BLaER1 (cell line): ENCODE data around the gene DCST2.

Source experiments
- H3K27ac ChIP-seq: shearing (Covaris generic); formaldehyde crosslinking; 2 replicates; pipeline ENCODE4 v1.8.1; 2022
- H3K27me3 ChIP-seq: shearing (Covaris generic); formaldehyde crosslinking; 2 replicates; pipeline ENCODE4 v1.8.1; 2022
- H3K36me3 ChIP-seq: shearing (Covaris generic); formaldehyde crosslinking; 2 replicates; pipeline ENCODE4 v1.8.1; 2022
- H3K4me1 ChIP-seq: shearing (Covaris generic); formaldehyde crosslinking; 2 replicates; pipeline ENCODE4 v1.8.1; 2022
- H3K4me2 ChIP-seq: shearing (Covaris generic); formaldehyde crosslinking; 2 replicates; pipeline ENCODE4 v1.8.1; 2022
- H3K4me3 ChIP-seq: shearing (Covaris generic); formaldehyde crosslinking; 2 replicates; pipeline ENCODE4 v1.8.1; 2022
- H3K9ac ChIP-seq: shearing (Covaris generic); formaldehyde crosslinking; 2 replicates; pipeline ENCODE4 v1.8.1; 2022
- H3K9me3 ChIP-seq: shearing (Covaris generic); formaldehyde crosslinking; 2 replicates; pipeline ENCODE4 v1.8.1; 2022
- H4K20me1 ChIP-seq: shearing (Covaris generic); formaldehyde crosslinking; 2 replicates; pipeline ENCODE4 v1.8.1; 2022
- Cebpa-rat ChIP-seq: shearing (Covaris generic); IDR thresholded peaks from 2 replicates; pipeline ENCODE4 v1.8.1; 2022

The DCST2 gene

DNA sequence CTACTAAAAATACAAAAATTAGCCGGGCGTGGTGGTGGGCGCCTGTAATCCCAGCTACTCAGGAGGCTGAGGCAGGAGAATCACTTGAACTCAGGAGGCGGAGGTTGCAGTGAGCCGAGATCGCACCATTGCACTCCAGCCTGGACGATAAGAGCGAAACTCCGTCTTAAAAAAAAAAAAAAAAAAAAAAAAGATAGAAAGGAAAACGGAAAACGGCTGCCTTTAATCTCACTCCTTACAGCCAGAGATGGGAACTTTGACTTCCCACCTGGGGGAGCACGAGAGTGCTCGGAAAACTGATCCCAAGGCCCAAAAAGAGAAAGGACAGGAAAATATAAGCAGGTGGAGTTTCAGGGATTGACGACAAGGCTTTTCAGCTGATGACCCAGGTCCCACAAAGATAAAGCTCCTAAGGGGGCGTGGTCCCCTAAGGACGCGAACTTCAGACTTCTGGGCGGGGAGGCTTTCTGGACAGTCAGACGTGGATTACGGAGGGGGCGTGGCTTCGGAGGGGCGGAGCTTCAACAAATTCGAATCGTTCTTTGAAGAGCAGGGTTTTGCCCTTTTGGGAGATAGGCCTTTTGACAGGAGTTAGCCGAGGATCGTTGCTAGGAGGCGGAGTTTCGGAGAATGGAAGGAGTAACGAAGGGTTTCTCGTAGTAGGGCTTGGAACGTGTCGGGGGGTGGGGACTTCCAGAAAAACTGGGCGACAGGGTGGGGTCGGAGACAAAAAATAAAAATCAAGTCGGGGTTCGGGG, 60.1 kb downstream of the DCST2 start:
- Histone ChIP-seq H3K27ac (peak overlapping the region; percentile 94), H3K27me3 (no peaks in the 10 kb centered on the region), H3K4me2 (peak overlapping the region; percentile 97), H3K36me3 (peaks cover 27% of the 10 kb centered on the region), H3K9me3 (no peaks in the 10 kb centered on the region), H3K4me1 (peaks cover 76% of the 10 kb centered on the region), H3K9ac (peak overlapping the region; percentile 91), H4K20me1 (peaks cover 65% of the 10 kb centered on the region), H3K4me3 (peak overlapping the region; percentile 78)
- TF ChIP-seq Cebpa-rat: no peak

DNA sequence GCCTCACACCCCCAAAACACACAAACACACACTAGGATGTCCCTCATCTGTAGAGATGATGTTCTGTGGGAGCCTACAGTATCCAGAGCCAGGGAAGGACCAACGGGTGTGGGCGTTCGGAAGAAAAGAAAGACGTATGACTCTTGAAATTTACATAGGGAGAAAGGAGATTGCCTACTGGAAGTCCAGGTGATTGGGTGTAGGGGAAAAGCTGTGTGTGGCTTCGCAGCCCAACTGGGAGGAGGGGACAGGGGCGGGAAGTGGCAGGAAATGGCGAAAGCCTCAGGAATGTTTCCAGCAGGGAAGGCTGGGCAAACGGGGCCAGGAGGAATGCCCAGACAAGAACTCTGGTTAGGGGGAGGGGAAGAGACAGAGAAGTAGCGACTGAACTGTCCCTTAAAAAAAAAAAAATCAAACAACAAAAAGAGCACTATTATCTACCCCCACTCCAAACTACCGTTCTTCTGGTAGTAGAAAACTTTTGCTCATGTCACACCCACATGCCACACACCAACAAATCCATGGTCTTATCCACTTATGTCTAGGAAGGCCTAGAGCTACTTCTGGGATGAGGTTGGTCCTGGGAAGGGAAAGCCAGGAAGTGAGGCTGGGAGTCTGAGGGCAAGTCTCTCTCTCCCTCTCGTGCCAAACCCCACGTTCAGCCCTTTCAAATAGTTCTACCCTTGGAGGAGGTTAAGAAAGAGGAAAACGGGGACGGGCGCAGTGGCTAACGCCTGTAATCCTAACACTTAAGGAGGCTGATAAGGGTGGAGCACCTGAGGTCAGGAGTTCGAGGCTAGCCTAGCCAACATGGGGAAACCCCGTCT, 60.9 kb downstream of the DCST2 start:
- Histone ChIP-seq H4K20me1 (peaks cover 66% of the 10 kb centered on the region), H3K36me3 (peaks cover 27% of the 10 kb centered on the region), H3K4me2 (peak overlapping the region; percentile 97), H3K27ac (0 out of 2 replicates have a peak overlapping the region, but pooled peaks have one; percentile 2), H3K4me3 (peak overlapping the region; percentile 78), H3K9ac (peak overlapping the region; percentile 91; the same call in 1 of the 2 replicates), H3K9me3 (no peaks in the 10 kb centered on the region), H3K27me3 (no peaks in the 10 kb centered on the region), H3K4me1 (peaks cover 73% of the 10 kb centered on the region)
- TF ChIP-seq Cebpa-rat: no peak

DNA sequence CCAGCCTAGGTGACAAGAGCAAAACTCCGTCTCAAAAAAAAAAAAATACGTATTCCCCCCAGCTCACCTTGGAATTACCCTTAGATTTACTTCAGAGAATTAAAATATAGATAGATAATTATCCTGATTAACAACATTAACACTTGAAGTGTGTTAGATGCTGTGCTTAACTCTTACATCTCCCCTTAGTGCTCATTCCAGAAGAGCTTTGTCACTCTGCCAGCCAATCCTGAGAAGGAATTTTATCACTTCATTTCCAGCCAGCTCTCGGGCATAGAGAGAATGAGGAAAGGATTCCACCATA, 61.4 kb downstream of the DCST2 start:
- Histone ChIP-seq H4K20me1 (peaks cover 61% of the 10 kb centered on the region), H3K4me1 (peaks cover 73% of the 10 kb centered on the region), H3K36me3 (peaks cover 27% of the 10 kb centered on the region), H3K9ac (0 out of 2 replicates have a peak overlapping the region, but pooled peaks have one; percentile 91), H3K27ac (0 out of 2 replicates have a peak overlapping the region, but pooled peaks have one; percentile 2), H3K4me3 (no peak overlapping the region), H3K9me3 (no peaks in the 10 kb centered on the region), H3K4me2 (peak overlapping the region; percentile 97), H3K27me3 (no peaks in the 10 kb centered on the region)
- TF ChIP-seq Cebpa-rat: no peak

GRCh38 chr1:154971341-154971998, 62.1 kb downstream of the DCST2 start:
- TF ChIP-seq Cebpa-rat: no peak
- H3K9ac ChIP-seq: peak overlapping the region; percentile 67
- H4K20me1 ChIP-seq: peaks cover 54% of the 10 kb centered on the region
- no peaks in the 10 kb centered on the region for H3K9me3 ChIP-seq
- H3K4me2 ChIP-seq: peak overlapping the region; percentile 97
- no peaks in the 10 kb centered on the region for H3K27me3 ChIP-seq
- H3K4me1 ChIP-seq: peaks cover 66% of the 10 kb centered on the region
- H3K27ac ChIP-seq: peak overlapping the region; percentile 83
- peaks cover 33% of the 10 kb centered on the region for H3K36me3 ChIP-seq
- peak overlapping the region; percentile 62 for H3K4me3 ChIP-seq

- Histone ChIP-seq H3K9me3 (no peaks in the 10 kb centered on the region), H3K4me1 (peaks cover 59% of the 10 kb centered on the region), H4K20me1 (peaks cover 48% of the 10 kb centered on the region), H3K9ac (peak within 1 kb of the TSS; percentile 77), H3K27ac (peak within 1 kb of the TSS; percentile 83), H3K4me2 (peak within 1 kb of the TSS; percentile 97), H3K36me3 (peaks cover 40% of the 10 kb centered on the region), H3K27me3 (no peaks in the 10 kb centered on the region), H3K4me3 (peak within 1 kb of the TSS; percentile 62)
- no peak for TF ChIP-seq Cebpa-rat
These were observed 62.8 kb downstream of the DCST2 start, which contains the start of gene SHC1 for GRCh38 chr1:154970631-154971340. Gene SHC1, minus strand, starts transcription at chr1:154970747. Its CDS starts 221 bp downstream, at chr1:154970526.

GRCh38 chr1:154969860-154970452, 63.6 kb downstream of the DCST2 start:
- Histone ChIP-seq H3K4me3 (peak overlapping the region; percentile 62), H3K36me3 (peaks cover 48% of the 10 kb centered on the region), H3K9me3 (no peaks in the 10 kb centered on the region), H4K20me1 (peaks cover 48% of the 10 kb centered on the region), H3K27me3 (no peaks in the 10 kb centered on the region), H3K4me2 (peak overlapping the region; percentile 97), H3K4me1 (peaks cover 59% of the 10 kb centered on the region), H3K9ac (peak overlapping the region; percentile 77), H3K27ac (peak overlapping the region; percentile 83)
- TF ChIP-seq Cebpa-rat: no peak

DNA sequence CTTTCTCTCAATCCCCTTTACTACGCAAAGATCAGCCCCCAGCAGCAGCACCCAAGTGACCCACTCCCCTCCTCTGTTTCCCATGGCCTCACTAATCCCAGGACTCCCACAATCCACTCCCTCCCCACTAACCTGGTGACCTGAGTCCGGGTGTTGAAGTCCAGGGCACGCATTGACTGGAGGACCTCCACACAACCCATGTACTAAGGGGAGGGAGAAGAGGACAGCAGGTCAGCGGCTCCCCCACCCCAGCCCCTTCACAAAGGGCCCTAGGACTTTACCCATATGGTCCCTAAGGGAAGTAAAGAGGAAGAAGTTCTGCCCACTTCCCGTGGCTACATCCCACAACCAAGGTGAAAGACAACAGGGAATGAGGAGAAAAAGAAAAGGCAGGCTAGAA, 64.3 kb downstream of the DCST2 start:
- Histone ChIP-seq H3K9ac (peak overlapping the region; percentile 77), H3K9me3 (no peaks in the 10 kb centered on the region), H3K27ac (peak overlapping the region; percentile 83), H3K4me1 (peaks cover 65% of the 10 kb centered on the region), H3K4me3 (peak overlapping the region; percentile 62), H4K20me1 (peaks cover 48% of the 10 kb centered on the region), H3K27me3 (no peaks in the 10 kb centered on the region), H3K4me2 (peak overlapping the region; percentile 97), H3K36me3 (peaks cover 55% of the 10 kb centered on the region)
- TF ChIP-seq Cebpa-rat: no peak

GRCh38 chr1:154968731-154969130, 64.8 kb downstream of the DCST2 start:
- no peaks in the 10 kb centered on the region for H3K27me3 ChIP-seq
- no peak overlapping the region; the same call in 1 of the 2 replicates for H3K4me3 ChIP-seq
- H3K4me1 ChIP-seq: peaks cover 70% of the 10 kb centered on the region
- H3K36me3 ChIP-seq: peaks cover 60% of the 10 kb centered on the region
- H4K20me1 ChIP-seq: peaks cover 48% of the 10 kb centered on the region
- no peaks in the 10 kb centered on the region for H3K9me3 ChIP-seq
- H3K4me2 ChIP-seq: peak overlapping the region; percentile 97
- TF ChIP-seq Cebpa-rat: no peak
- H3K9ac ChIP-seq: peak overlapping the region; percentile 77
- peak overlapping the region; percentile 83; the same call in 1 of the 2 replicates for H3K27ac ChIP-seq
